Inflammatory macrophage treated with lipopolysaccharide for 4 hours (primary cell): ENCODE results near the gene SAPCD2.

Source experiments
- DNase-seq: peaks from one replicate; pipeline ENCODE4 v3.0.0-alpha.2; 2020

The SAPCD2 gene

DNA sequence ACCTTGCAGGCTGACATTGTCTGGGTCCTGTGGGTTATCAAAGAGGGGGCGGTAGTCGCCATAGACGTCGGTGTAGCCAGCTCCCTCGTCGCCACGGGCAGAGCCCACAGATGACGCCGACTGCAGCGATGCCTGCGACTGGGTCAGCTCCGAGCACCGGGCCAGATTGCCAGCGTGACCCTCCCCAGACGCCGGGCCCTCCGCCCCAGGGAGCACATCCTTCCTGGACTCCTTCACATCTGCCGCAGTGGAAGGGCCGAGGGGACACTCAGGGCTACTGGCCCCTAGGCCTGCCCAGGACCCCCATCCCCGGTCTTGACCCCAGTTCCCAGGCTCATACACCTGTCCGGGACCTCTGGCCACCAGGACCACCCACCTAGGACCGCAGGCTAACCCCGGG is 56.2 kb downstream of the SAPCD2 start:
- no peak for DNase-seq

DNA sequence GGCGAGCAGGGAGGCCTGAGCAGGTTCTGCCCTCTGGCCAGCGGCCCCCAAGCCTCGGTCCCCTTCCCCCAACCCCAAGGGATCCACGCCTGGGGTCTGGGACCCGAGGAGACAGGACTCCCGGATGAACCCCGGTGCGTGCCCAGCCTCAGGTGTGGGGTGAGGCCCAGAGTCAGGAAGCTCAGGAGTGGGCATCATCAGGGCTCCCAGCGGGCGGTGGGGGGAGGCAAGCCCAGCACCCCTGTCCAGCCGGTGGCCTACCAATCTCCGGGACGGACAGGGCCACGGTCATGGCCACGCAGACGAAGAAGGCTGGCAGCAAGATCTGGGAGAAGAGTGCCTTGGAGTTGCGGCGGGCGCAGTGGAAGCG is 56.8 kb downstream of the SAPCD2 start:
- DNase-seq: no peak

DNA sequence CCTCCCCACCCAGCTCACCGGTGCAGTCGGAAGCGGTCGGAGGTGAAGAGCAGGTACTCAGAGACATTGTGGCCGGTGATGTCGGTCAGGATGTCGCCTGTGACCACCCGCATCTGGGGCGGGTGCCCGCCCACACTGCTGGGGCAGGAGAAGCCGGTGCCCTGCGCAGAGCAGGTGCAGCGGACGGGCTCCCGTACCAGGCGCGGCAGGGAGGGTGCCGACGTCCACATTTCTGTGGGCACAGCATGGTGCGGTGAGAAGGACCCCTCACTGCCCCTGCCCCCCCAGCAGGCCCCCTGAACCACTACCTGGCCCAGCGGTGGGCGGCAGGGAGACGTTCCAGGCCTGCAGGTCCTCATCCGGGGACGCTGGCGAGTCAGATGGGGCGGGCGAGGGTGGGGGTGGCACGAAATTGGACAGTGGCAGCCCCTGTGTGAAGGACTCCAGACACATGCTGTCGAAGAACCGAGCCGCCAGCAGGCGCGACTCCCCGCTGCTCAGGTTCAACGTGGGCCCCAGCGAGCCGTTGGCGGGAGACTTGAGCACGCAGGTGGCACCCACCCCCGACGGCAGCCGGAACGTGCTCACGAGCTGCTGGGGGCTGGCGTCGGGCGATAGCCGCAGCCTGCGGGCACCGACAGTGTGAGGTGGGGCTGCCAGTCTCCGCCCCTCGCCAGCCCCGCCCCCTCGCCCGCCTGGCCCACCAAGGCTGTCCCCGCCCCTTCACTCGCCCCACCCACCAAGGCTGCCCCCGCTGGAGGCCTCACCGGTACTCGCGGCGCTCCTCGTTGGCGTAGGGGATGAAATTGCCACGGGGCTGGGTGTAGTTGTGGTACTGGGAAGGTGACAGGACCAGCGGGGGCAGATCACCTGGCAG is 57.4 kb downstream of the SAPCD2 start:
- DNase-seq: no peak
